ENCODE data around the gene ASTN2. TPM values are rescaled to one million over a fixed set of nuclear protein-coding genes. Genes with fewer than 3 reads are reported as not detected.
"Not testable (repeated sequence)": the region's sequence is repeated elsewhere in the genome, so short reads cannot be mapped to it uniquely, and the experiment has no call there.

Gene ASTN2
- total RNA-seq, 2 donors from 2014 or later, result 3.7 to 4.8 TPM

DNA sequence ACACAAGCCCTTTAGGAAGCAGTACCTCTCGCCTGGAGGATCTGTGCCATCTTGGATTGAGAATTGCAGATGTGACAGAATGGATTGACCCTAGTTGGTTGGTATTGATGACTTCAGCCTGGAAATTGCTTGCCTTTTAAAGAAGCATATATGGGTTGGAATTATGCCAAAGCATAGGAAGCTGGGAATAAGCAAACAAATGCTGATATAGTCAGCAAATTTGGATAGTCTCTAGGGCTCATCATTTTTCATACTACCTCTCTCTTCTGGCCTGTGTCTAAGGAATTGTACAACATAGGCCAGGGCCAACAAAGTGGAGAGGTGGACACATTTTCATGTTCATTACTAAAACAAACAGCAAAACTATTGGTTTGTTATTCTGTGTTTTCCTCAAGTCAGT, 714.6 kb downstream of the ASTN2 start:
- ATAC-seq, result no peak
- H3K27me3 Mint-ChIP-seq, result no peaks in the 10 kb centered on the region
- H3K4me3 Mint-ChIP-seq, result no peak overlapping the region
- H3K9me3 ChIP-seq (ENCODE audit: control insufficient read depth, low read length, poor library complexity, severe bottlenecking), result no peaks in the 10 kb centered on the region
- H3K27ac Mint-ChIP-seq, result no peak overlapping the region
- peaks cover 16% of the 10 kb centered on the region for H3K36me3 Mint-ChIP-seq (ENCODE audit: low read depth)
- no peak for DNase-seq
- H3K4me1 Mint-ChIP-seq, result peaks cover 29% of the 10 kb centered on the region

GRCh38 chr9:116697887-116698286, 717.0 kb downstream of the ASTN2 start:
- Mint-ChIP-seq H3K36me3 (ENCODE audit: low read depth) (peaks cover 16% of the 10 kb centered on the region), H3K4me1 (peaks cover 36% of the 10 kb centered on the region), H3K27me3 (no peaks in the 10 kb centered on the region), H3K27ac (no peak overlapping the region), H3K4me3 (no peak overlapping the region)
- DNase-seq (no peak), ATAC-seq (no peak)
- no peaks in the 10 kb centered on the region for H3K9me3 ChIP-seq (ENCODE audit: control insufficient read depth, low read length, poor library complexity, severe bottlenecking)

GRCh38 chr9:116697362-116697761, 717.5 kb downstream of the ASTN2 start:
- H3K9me3 ChIP-seq (ENCODE audit: control insufficient read depth, low read length, poor library complexity, severe bottlenecking), result no peaks in the 10 kb centered on the region
- Mint-ChIP-seq H3K27me3 (no peaks in the 10 kb centered on the region), H3K36me3 (ENCODE audit: low read depth) (peaks cover 16% of the 10 kb centered on the region), H3K4me1 (peaks cover 41% of the 10 kb centered on the region), H3K4me3 (no peak overlapping the region), H3K27ac (no peak overlapping the region)
- ATAC-seq (no peak), DNase-seq (no peak)

DNA sequence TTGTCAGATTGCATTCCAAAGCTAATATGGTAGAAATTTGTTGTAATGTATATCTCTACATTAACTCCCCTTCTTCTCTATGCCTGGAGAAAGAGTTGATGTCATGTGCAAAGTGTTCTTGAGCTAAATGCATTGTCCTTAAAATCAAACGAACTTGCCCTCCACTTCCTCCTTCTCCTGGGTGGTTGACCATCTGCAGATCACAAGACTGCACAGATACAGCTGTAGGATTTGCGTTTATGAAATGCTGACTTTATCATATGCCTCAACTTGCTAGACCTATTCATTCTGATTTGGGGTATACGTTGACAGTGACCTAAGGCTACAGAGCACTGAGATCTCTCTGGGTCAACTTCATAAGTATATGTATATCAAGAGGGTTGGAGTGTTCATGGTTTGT, 719.4 kb downstream of the ASTN2 start:
- Mint-ChIP-seq H3K27ac (peak overlapping the region; percentile 35), H3K4me3 (no peak overlapping the region), H3K4me1 (peaks cover 38% of the 10 kb centered on the region), H3K27me3 (no peaks in the 10 kb centered on the region), H3K36me3 (ENCODE audit: low read depth) (peaks cover 14% of the 10 kb centered on the region)
- DNase-seq (no peak), ATAC-seq (no peak)
- no peaks in the 10 kb centered on the region for H3K9me3 ChIP-seq (ENCODE audit: control insufficient read depth, low read length, poor library complexity, severe bottlenecking)

DNA sequence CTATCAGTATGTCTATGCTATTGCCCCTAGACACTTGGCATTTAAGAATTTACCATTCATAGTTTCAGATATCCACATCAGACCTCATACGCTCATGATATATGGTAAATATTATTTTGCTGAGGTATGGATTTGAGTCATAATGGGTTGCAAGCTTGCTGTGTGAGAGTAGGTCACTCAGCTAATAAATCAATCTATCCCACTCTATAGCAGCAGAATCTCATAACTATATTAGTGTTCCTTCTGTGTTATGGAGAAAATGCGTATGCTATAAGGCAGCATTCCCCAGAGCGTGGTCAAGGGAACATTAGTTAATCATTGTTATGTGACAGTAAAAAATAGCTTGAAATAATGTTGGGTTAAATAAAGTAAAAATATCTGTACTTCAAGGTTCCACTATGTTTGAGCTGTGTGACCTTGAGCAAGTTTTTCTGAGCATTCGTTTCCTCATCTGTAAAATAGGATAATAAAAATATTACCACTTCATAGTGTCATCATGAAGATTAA, 720.0 kb downstream of the ASTN2 start:
- Mint-ChIP-seq H3K36me3 (ENCODE audit: low read depth) (peaks cover 14% of the 10 kb centered on the region), H3K4me1 (peaks cover 39% of the 10 kb centered on the region), H3K4me3 (no peak overlapping the region), H3K27ac (no peak overlapping the region), H3K27me3 (no peaks in the 10 kb centered on the region)
- ATAC-seq (no peak), DNase-seq (no peak)
- H3K9me3 ChIP-seq (ENCODE audit: control insufficient read depth, low read length, poor library complexity, severe bottlenecking), result no peaks in the 10 kb centered on the region

DNA sequence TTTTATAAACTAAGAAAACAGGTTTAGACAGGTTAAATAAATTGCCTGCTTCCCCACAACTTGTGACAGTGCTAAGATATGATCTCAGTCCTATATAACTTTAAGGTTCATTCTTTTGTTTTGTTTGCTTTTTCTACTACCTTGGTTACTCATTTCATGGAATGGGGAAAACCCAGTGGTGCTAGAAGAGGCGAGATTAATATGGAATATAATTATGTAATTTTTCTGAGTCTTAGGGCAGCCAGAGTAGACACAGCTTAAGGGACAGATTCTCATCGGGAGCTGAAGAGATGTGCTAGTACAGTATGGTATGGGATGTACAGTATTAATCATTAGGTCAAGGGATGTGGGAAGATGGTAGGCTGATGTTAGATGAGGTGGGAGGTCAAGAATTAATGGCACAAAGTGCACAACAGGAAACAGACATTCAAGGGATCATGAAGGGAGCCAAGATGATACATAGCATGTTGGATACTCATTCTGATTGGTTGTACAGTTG, 721.6 kb downstream of the ASTN2 start:
- H3K9me3 ChIP-seq (ENCODE audit: control insufficient read depth, low read length, poor library complexity, severe bottlenecking), result no peaks in the 10 kb centered on the region
- Mint-ChIP-seq H3K4me3 (no peak overlapping the region), H3K36me3 (ENCODE audit: low read depth) (peaks cover 13% of the 10 kb centered on the region), H3K4me1 (peaks cover 52% of the 10 kb centered on the region), H3K27me3 (no peaks in the 10 kb centered on the region), H3K27ac (no peak overlapping the region)
- DNase-seq (no peak), ATAC-seq (peak; percentile 21)

GRCh38 chr9:116692616-116693015, 722.2 kb downstream of the ASTN2 start:
- ATAC-seq (no peak), DNase-seq (no peak)
- Mint-ChIP-seq H3K27ac (no peak overlapping the region), H3K36me3 (ENCODE audit: low read depth) (peaks cover 12% of the 10 kb centered on the region), H3K4me3 (peak overlapping the region; percentile 57), H3K27me3 (no peaks in the 10 kb centered on the region), H3K4me1 (peaks cover 59% of the 10 kb centered on the region)
- H3K9me3 ChIP-seq (ENCODE audit: control insufficient read depth, low read length, poor library complexity, severe bottlenecking), result no peaks in the 10 kb centered on the region

- DNase-seq (no peak), ATAC-seq (no peak)
- H3K4me3 Mint-ChIP-seq, result no peak overlapping the region
- H3K36me3 Mint-ChIP-seq (ENCODE audit: low read depth), result peaks cover 11% of the 10 kb centered on the region
- no peaks in the 10 kb centered on the region for H3K27me3 Mint-ChIP-seq
- H3K4me1 Mint-ChIP-seq, result peaks cover 58% of the 10 kb centered on the region
- H3K9me3 ChIP-seq (ENCODE audit: control insufficient read depth, low read length, poor library complexity, severe bottlenecking), result no peaks in the 10 kb centered on the region
- H3K27ac Mint-ChIP-seq, result peak overlapping the region; percentile 16
Observed at GRCh38 chr9:116691607-116692006, 723.2 kb downstream of the ASTN2 start.

- Mint-ChIP-seq H3K27ac (peak overlapping the region; percentile 29), H3K4me1 (peaks cover 60% of the 10 kb centered on the region)
- not testable (repeated sequence) for H3K27me3 Mint-ChIP-seq; H3K36me3 Mint-ChIP-seq (ENCODE audit: low read depth); H3K4me3 Mint-ChIP-seq; ATAC-seq; H3K9me3 ChIP-seq (ENCODE audit: control insufficient read depth, low read length, poor library complexity, severe bottlenecking); DNase-seq
Observed at GRCh38 chr9:116690805-116691204, 724.1 kb downstream of the ASTN2 start.

- H3K27ac Mint-ChIP-seq, result peak overlapping the region; percentile 90
- peaks cover 7% of the 10 kb centered on the region for H3K36me3 Mint-ChIP-seq (ENCODE audit: low read depth)
- no peak for ATAC-seq
- H3K9me3 ChIP-seq (ENCODE audit: control insufficient read depth, low read length, poor library complexity, severe bottlenecking), result no peaks in the 10 kb centered on the region
- H3K4me1 Mint-ChIP-seq, result peaks cover 53% of the 10 kb centered on the region
- H3K4me3 Mint-ChIP-seq, result peak overlapping the region; percentile 82
- DNase-seq, result no peak
- no peaks in the 10 kb centered on the region for H3K27me3 Mint-ChIP-seq
Observed at GRCh38 chr9:116689486-116690032, 725.3 kb downstream of the ASTN2 start.

DNA sequence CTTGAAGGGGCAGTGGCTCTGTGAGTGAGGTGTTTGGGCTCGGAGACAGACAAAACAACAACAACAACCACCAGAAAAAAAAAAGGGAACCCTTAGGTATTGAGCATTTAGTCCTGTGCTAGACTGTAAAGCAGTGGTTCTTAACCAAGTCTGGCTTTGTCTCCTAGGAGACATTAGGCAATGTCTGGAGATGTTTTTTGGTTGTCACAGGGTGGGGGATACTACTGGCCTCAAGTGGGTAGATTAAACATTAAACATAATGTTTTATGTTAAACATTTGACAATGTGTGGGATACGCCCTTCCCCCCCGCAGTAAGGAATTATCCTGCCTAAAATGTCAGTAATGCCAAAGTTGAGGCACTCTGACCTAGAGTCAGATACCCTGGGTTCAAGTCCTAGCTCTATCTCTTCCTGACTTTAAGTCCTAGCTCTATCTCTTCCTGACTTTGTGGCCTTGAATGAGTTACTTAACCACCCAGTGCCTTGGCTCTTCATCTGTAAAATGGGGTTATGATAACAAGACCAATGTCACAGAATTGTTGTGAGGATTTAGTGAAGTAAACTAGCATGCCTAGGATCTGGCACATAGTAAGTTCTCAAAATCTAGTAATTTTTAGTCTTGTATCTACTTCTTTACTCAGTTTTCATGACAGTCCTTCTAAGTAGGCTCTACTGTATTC, 725.9 kb downstream of the ASTN2 start:
- H3K4me3 Mint-ChIP-seq, result peak overlapping the region; percentile 98
- no peaks in the 10 kb centered on the region for H3K27me3 Mint-ChIP-seq
- no peak for ATAC-seq
- no peak for DNase-seq
- H3K36me3 Mint-ChIP-seq (ENCODE audit: low read depth), result peaks cover 7% of the 10 kb centered on the region
- peaks cover 52% of the 10 kb centered on the region for H3K4me1 Mint-ChIP-seq
- H3K9me3 ChIP-seq (ENCODE audit: control insufficient read depth, low read length, poor library complexity, severe bottlenecking), result no peaks in the 10 kb centered on the region
- peak overlapping the region; percentile 90 for H3K27ac Mint-ChIP-seq

- H3K27me3 Mint-ChIP-seq, result no peaks in the 10 kb centered on the region
- ATAC-seq (no peak), DNase-seq (no peak)
- peaks cover 7% of the 10 kb centered on the region for H3K36me3 Mint-ChIP-seq (ENCODE audit: low read depth)
- H3K27ac Mint-ChIP-seq, result peak overlapping the region; percentile 90
- no peaks in the 10 kb centered on the region for H3K9me3 ChIP-seq (ENCODE audit: control insufficient read depth, low read length, poor library complexity, severe bottlenecking)
- H3K4me1 Mint-ChIP-seq, result peaks cover 46% of the 10 kb centered on the region
- H3K4me3 Mint-ChIP-seq, result peak overlapping the region; percentile 98
Observed at GRCh38 chr9:116687754-116688135, 727.1 kb downstream of the ASTN2 start.

GRCh38 chr9:116687074-116687753, 727.6 kb downstream of the ASTN2 start, which contains the start of gene TRIM32:
TRIM32 (plus strand) TSS chr9:116687305; CDS start chr9:116697743, 10,438 bp downstream.
- H3K27ac Mint-ChIP-seq, result peak within 1 kb of the TSS; percentile 90
- DNase-seq (peak; percentile 85 to 95 (median 88)), ATAC-seq (peak; percentile 99)
- no peaks in the 10 kb centered on the region for H3K9me3 ChIP-seq (ENCODE audit: control insufficient read depth, low read length, poor library complexity, severe bottlenecking)
- H3K4me1 Mint-ChIP-seq, result peaks cover 41% of the 10 kb centered on the region
- H3K4me3 Mint-ChIP-seq, result peak within 1 kb of the TSS; percentile 98
- H3K27me3 Mint-ChIP-seq, result no peaks in the 10 kb centered on the region
- peaks cover 7% of the 10 kb centered on the region for H3K36me3 Mint-ChIP-seq (ENCODE audit: low read depth)
